Prostate gland (tissue), 2 donors: ENCODE results near the gene MED15. TPM values are rescaled to one million over a fixed set of nuclear protein-coding genes. Genes with fewer than 3 reads are reported as not detected.

Experiments used
- DNase-seq: peaks from one replicate; pipeline ENCODE4 v3.0.0-alpha.2; 2019; ENCODE audit warnings: low spot score
- H3K27ac ChIP-seq, 2 donors: fragments of 200-600 bp; sonication (generic); 2 replicates each; pipeline ENCODE4 v1.5.1; 2017 to 2019
- H3K27me3 ChIP-seq: fragments of 200-600 bp; sonication (generic); replicated peaks from 2 replicates; pipeline ENCODE4 v1.5.1; 2019; ENCODE audit not compliant: insufficient read depth
- H3K36me3 ChIP-seq, 2 donors: fragments of 200-600 bp; sonication (generic); 1 replicate in 1 of 2; 2 replicates in 1 of 2; pipeline versions ENCODE4 v1.5.1 to v1.8.1; 2017 to 2019
- H3K4me1 ChIP-seq: fragments of 200-600 bp; sonication (generic); replicated peaks from 2 replicates; pipeline ENCODE4 v1.5.1; 2019
- H3K4me3 ChIP-seq, 2 donors: fragments of 200-600 bp; sonication (generic); 2 replicates each; pipeline ENCODE4 v1.5.1; 2017 to 2019
- H3K9me3 ChIP-seq: fragments of 200-600 bp; sonication (generic); 2 replicates; pipeline ENCODE4 v1.5.1; 2017
- POLR2A ChIP-seq: fragments of 450-650 bp; IDR thresholded peaks from one replicate; pipeline ENCODE4 v1.6.1; 2016; ENCODE audit warnings: antibody characterized with exemption, mild to moderate bottlenecking
- POLR2AphosphoS5 ChIP-seq: sonication (generic); formaldehyde crosslinking; IDR thresholded peaks from one replicate; pipeline ENCODE4 v1.6.1; 2017; ENCODE audit warnings: antibody characterized with exemption
- WGBS: methylation state at CpG from one replicate; pipeline ENCODE4 v1.1.5; 2018; 5-methylcytosine and 5-hydroxymethylcytosine counted together
- intact Hi-C: fragments of 100-400 bp; cut with DNase I; formaldehyde crosslinking; loops from one replicate; pipeline ENCODE4 v1.14.2; 2022
- total RNA-seq, 2 donors: library from RNA; depleted of rRNA; stranded (reverse); fragments of >200 nt; gene quantifications; one replicate each; pipeline ENCODE4 v1.1.0, GENCODE V29; 2016
- TF ChIP-seq, protein P1 (sequence below), 4 experiments: fragments of 200-600 bp in 2 of 4; fragments of 450-650 bp in 2 of 4; sonication (generic) in 2 of 4; IDR thresholded peaks; 1 replicate in 3 of 4; 2 replicates in 1 of 4; pipeline ENCODE4 v1.5.1; 2016 to 2019; ENCODE audit warnings: antibody characterized with exemption in 4 of 4, mild to moderate bottlenecking in 2 of 4, moderate library complexity in 2 of 4

The MED15 gene
- total RNA-seq, 2 donors from 2014 or later: 43.2 to 87.1 TPM

DNA sequence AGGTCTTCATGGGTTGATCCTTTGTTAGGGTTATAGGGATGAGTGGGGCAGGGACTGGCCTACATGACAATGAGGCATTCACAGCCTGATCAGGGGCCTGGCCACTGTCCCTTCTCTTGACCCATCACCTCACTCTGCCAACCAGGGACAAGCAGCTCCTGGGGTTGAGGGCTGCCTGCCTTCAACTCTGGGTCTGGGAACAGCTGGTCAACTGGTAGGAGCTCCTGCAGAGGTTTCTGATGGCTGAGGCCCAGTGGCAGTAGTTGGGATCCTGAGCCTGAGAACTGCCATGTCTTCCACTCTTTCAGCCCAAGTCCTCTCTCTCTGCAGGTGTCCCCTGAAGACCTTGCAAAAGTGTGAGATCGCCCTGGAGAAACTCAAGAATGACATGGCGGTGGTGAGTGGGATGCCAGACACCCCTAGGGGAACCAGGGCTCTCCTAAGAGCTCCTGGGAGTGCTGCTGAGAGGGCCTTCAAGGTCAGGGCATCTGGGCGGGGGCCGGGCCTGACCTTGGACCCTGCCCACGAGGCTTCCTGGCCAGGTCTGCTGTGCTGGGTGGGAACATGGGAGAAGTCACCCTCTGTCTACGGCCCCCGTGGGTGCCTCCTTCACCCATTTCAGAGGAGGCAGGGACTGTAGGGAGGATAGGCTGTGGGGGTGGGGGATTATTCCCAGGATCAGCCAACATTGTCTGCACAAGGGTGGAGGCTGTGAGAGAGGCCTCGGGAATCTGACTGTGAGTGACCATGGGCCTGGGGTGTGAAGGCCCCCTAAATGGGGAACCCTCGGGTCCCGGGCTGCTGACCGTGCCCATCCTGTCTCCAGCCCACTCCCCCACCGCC lies 76.8 kb downstream of the MED15 start:
- Histone ChIP-seq H3K27me3 (no peaks in the 10 kb centered on the region), H3K4me1 (no peaks in the 10 kb centered on the region), H3K36me3 (peaks cover 16 to 20% of the 10 kb centered on the region in 2 donors), H3K4me3 (no peak overlapping the region), H3K27ac (no peak overlapping the region), H3K9me3 (no peaks in the 10 kb centered on the region)
- TF ChIP-seq, protein P1, sequence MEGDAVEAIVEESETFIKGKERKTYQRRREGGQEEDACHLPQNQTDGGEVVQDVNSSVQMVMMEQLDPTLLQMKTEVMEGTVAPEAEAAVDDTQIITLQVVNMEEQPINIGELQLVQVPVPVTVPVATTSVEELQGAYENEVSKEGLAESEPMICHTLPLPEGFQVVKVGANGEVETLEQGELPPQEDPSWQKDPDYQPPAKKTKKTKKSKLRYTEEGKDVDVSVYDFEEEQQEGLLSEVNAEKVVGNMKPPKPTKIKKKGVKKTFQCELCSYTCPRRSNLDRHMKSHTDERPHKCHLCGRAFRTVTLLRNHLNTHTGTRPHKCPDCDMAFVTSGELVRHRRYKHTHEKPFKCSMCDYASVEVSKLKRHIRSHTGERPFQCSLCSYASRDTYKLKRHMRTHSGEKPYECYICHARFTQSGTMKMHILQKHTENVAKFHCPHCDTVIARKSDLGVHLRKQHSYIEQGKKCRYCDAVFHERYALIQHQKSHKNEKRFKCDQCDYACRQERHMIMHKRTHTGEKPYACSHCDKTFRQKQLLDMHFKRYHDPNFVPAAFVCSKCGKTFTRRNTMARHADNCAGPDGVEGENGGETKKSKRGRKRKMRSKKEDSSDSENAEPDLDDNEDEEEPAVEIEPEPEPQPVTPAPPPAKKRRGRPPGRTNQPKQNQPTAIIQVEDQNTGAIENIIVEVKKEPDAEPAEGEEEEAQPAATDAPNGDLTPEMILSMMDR (IDR thresholded peaks at IDR 0.05): no peak
- TF ChIP-seq POLR2AphosphoS5: no peak
- TF ChIP-seq POLR2A: no peak
- intact Hi-C loops: no loop called here
- DNase-seq: no peak
- 88% methylated on average over 12 of the region's 12 CpGs for WGBS

- H3K36me3 ChIP-seq: peaks cover 16 to 20% of the 10 kb centered on the region in 2 donors
- TF ChIP-seq POLR2AphosphoS5: peak; percentile 6
- TF ChIP-seq, protein P1 (IDR thresholded peaks at IDR 0.05): no peak
- no peak for TF ChIP-seq POLR2A
- intact Hi-C loops: no loop called here
- H3K4me1 ChIP-seq: no peaks in the 10 kb centered on the region
- H3K27ac ChIP-seq: no peak overlapping the region
- no peak overlapping the region for H3K4me3 ChIP-seq
- WGBS: 73% methylated on average over 24 of the region's 26 CpGs
- H3K9me3 ChIP-seq: no peaks in the 10 kb centered on the region
- no peak for DNase-seq
- H3K27me3 ChIP-seq: no peaks in the 10 kb centered on the region
These were observed 77.6 kb downstream of the MED15 start for GRCh38 chr22:20584872-20585638.

GRCh38 chr22:20585639-20586402 lies 78.4 kb downstream of the MED15 start:
- Histone ChIP-seq H3K36me3 (peaks cover 16 to 20% of the 10 kb centered on the region in 2 donors), H3K27me3 (no peaks in the 10 kb centered on the region), H3K4me3 (no peak overlapping the region), H3K4me1 (no peaks in the 10 kb centered on the region), H3K27ac (no peak overlapping the region), H3K9me3 (no peaks in the 10 kb centered on the region)
- peak; percentile 48 for DNase-seq
- intact Hi-C loops: no loop called here
- TF ChIP-seq POLR2A: no peak
- no peak for TF ChIP-seq POLR2AphosphoS5
- TF ChIP-seq, protein P1 (IDR thresholded peaks at IDR 0.05): no peak
- 74% methylated on average over 12 of the region's 12 CpGs for WGBS

DNA sequence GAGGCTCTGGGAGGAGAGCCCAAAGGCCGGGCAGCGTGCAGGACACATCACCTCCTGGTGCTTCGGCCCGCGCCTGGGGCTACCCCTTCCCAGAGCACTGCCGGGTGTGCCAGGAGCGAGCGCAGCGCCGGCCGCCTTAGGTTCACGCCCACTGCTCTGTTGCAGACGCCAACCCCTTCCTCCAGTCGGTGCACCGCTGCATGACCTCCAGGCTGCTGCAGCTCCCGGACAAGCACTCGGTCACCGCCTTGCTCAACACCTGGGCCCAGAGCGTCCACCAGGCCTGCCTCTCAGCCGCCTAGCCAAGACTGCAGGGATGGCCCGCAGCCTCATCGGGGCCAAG lies 79.0 kb downstream of the MED15 start:
- Histone ChIP-seq H3K9me3 (no peaks in the 10 kb centered on the region), H3K36me3 (peaks cover 16 to 20% of the 10 kb centered on the region in 2 donors), H3K27me3 (no peaks in the 10 kb centered on the region), H3K4me1 (no peaks in the 10 kb centered on the region), H3K4me3 (no peak overlapping the region), H3K27ac (no peak overlapping the region)
- no peak for TF ChIP-seq POLR2A
- TF ChIP-seq, protein P1 (IDR thresholded peaks at IDR 0.05): no peak
- TF ChIP-seq POLR2AphosphoS5: no peak
- DNase-seq: no peak
- intact Hi-C loops: no loop called here
- WGBS: 80% methylated on average over 22 of the region's 22 CpGs
